KOPT-K1 (cell line): ENCODE results near the gene ZNF175.
"Not testable (repeated sequence)": the region's sequence is repeated elsewhere in the genome, so short reads cannot be mapped to it uniquely, and the experiment has no call there.

Experiments used
- H3K27ac ChIP-seq: fragments of 200-600 bp; sonication (generic); 2 replicates; pipeline ENCODE4 v1.5.1; 2016; ENCODE audit warnings: antibody characterized with exemption, mild to moderate bottlenecking, low read depth, low read length; ENCODE audit not compliant: poor library complexity, severe bottlenecking
- H3K36me3 ChIP-seq: fragments of 200-600 bp; sonication (generic); 2 replicates; pipeline ENCODE4 v1.5.1; 2017; ENCODE audit warnings: antibody characterized with exemption, mild to moderate bottlenecking, low read length, moderate library complexity; ENCODE audit not compliant: insufficient read depth
- H3K9me3 ChIP-seq: fragments of 200-600 bp; sonication (generic); 2 replicates; pipeline ENCODE4 v1.5.1; 2017; ENCODE audit warnings: antibody characterized with exemption, low read length, mild to moderate bottlenecking; ENCODE audit not compliant: insufficient read depth, poor library complexity, severe bottlenecking

Gene ZNF175

GRCh38 chr19:51621178-51621577 lies 50.1 kb downstream of the ZNF175 start:
- Histone ChIP-seq H3K36me3 (no peaks in the 10 kb centered on the region), H3K9me3 (no peaks in the 10 kb centered on the region), H3K27ac (no peak overlapping the region)

- no peak overlapping the region for H3K27ac ChIP-seq
- H3K9me3 ChIP-seq, result no peaks in the 10 kb centered on the region
- no peaks in the 10 kb centered on the region for H3K36me3 ChIP-seq
These were observed 55.6 kb downstream of the ZNF175 start for GRCh38 chr19:51626675-51627074.

- no peaks in the 10 kb centered on the region for H3K36me3 ChIP-seq
- no peaks in the 10 kb centered on the region for H3K9me3 ChIP-seq
- no peak overlapping the region for H3K27ac ChIP-seq
These were observed 56.5 kb downstream of the ZNF175 start for GRCh38 chr19:51627491-51628138.

GRCh38 chr19:51628153-51628939 lies 57.3 kb downstream of the ZNF175 start:
- Histone ChIP-seq H3K36me3 (no peaks in the 10 kb centered on the region), H3K27ac (no peak overlapping the region), H3K9me3 (no peaks in the 10 kb centered on the region)

GRCh38 chr19:51630315-51630714 lies 59.2 kb downstream of the ZNF175 start, which contains the start of gene SIGLEC5:
SIGLEC5 (minus strand) TSS chr19:51630401; CDS start chr19:51630335, 66 bp downstream.
- not testable (repeated sequence) for H3K9me3 ChIP-seq, H3K36me3 ChIP-seq, H3K27ac ChIP-seq

- H3K36me3 ChIP-seq, result no peaks in the 10 kb centered on the region
- peaks cover 9% of the 10 kb centered on the region for H3K9me3 ChIP-seq
- H3K27ac ChIP-seq, result no peak overlapping the region
These were observed 61.0 kb downstream of the ZNF175 start for GRCh38 chr19:51632126-51632525.

- no peaks in the 10 kb centered on the region for H3K36me3 ChIP-seq
These were observed 66.4 kb downstream of the ZNF175 start for GRCh38 chr19:51637362-51637978.

GRCh38 chr19:51639916-51640315 lies 68.8 kb downstream of the ZNF175 start:
- Histone ChIP-seq H3K9me3 (peaks cover 15% of the 10 kb centered on the region), H3K27ac (no peak overlapping the region), H3K36me3 (no peaks in the 10 kb centered on the region)

More at GRCh38 chr19:51637362-51637978, 66.4 kb downstream of the ZNF175 start:
- Histone ChIP-seq H3K9me3 (peaks cover 15% of the 10 kb centered on the region), H3K27ac (no peak overlapping the region)

- no peak overlapping the region for H3K27ac ChIP-seq
- peaks cover 15% of the 10 kb centered on the region for H3K9me3 ChIP-seq
- H3K36me3 ChIP-seq, result no peaks in the 10 kb centered on the region
These were observed 69.3 kb downstream of the ZNF175 start for GRCh38 chr19:51640386-51640785.

- Histone ChIP-seq H3K27ac (no peak overlapping the region), H3K36me3 (no peaks in the 10 kb centered on the region), H3K9me3 (peaks cover 11% of the 10 kb centered on the region)
These were observed 70.6 kb downstream of the ZNF175 start for GRCh38 chr19:51641648-51642047.
